GM12801 (cell line): ENCODE data around the gene LEFTY2.

Source experiments
- TF ChIP-seq, protein P1 (sequence below): IDR thresholded peaks from one replicate; pipeline ENCODE4 v1.5.1; 2011; ENCODE audit warnings: control low read depth; ENCODE audit not compliant: insufficient read length; ENCODE audit errors: extremely low read depth

LEFTY2 gene

GRCh38 chr1:225918280-225918679 lies 22.7 kb downstream of the LEFTY2 start:
- TF ChIP-seq, protein P1, sequence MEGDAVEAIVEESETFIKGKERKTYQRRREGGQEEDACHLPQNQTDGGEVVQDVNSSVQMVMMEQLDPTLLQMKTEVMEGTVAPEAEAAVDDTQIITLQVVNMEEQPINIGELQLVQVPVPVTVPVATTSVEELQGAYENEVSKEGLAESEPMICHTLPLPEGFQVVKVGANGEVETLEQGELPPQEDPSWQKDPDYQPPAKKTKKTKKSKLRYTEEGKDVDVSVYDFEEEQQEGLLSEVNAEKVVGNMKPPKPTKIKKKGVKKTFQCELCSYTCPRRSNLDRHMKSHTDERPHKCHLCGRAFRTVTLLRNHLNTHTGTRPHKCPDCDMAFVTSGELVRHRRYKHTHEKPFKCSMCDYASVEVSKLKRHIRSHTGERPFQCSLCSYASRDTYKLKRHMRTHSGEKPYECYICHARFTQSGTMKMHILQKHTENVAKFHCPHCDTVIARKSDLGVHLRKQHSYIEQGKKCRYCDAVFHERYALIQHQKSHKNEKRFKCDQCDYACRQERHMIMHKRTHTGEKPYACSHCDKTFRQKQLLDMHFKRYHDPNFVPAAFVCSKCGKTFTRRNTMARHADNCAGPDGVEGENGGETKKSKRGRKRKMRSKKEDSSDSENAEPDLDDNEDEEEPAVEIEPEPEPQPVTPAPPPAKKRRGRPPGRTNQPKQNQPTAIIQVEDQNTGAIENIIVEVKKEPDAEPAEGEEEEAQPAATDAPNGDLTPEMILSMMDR = no peak

- TF ChIP-seq, protein P1 = no peak
Measured at GRCh38 chr1:225917536-225917935, 23.5 kb downstream of the LEFTY2 start.

GRCh38 chr1:225917101-225917500 lies 23.9 kb downstream of the LEFTY2 start:
- TF ChIP-seq, protein P1 = no peak

DNA sequence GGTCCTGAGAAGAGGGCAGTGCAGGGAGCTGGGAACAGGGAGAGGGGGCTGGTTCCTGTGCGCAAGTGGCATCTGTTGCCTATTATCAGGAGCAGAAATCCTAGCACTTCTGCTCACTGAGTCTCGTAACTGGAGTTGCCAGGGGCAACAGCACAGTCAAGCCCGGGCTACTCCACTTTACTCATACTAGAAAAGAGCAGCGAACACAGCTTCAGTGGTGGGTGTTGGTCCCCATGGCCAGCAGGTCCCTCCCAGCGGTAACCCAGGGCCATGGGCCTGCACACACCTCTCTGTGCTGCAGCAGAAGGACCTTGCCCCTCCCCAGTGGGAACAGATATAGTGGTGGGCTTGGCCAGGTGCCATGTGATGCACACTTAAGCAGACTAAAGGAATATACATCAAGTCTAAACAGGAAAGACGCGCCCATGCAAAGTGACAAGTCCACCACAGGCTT lies 25.5 kb downstream of the LEFTY2 start:
- TF ChIP-seq, protein P1 = no peak

GRCh38 chr1:225914947-225915346 lies 26.1 kb downstream of the LEFTY2 start:
- TF ChIP-seq, protein P1 = no peak

GRCh38 chr1:225914391-225914790 lies 26.6 kb downstream of the LEFTY2 start:
- TF ChIP-seq, protein P1 = no peak

DNA sequence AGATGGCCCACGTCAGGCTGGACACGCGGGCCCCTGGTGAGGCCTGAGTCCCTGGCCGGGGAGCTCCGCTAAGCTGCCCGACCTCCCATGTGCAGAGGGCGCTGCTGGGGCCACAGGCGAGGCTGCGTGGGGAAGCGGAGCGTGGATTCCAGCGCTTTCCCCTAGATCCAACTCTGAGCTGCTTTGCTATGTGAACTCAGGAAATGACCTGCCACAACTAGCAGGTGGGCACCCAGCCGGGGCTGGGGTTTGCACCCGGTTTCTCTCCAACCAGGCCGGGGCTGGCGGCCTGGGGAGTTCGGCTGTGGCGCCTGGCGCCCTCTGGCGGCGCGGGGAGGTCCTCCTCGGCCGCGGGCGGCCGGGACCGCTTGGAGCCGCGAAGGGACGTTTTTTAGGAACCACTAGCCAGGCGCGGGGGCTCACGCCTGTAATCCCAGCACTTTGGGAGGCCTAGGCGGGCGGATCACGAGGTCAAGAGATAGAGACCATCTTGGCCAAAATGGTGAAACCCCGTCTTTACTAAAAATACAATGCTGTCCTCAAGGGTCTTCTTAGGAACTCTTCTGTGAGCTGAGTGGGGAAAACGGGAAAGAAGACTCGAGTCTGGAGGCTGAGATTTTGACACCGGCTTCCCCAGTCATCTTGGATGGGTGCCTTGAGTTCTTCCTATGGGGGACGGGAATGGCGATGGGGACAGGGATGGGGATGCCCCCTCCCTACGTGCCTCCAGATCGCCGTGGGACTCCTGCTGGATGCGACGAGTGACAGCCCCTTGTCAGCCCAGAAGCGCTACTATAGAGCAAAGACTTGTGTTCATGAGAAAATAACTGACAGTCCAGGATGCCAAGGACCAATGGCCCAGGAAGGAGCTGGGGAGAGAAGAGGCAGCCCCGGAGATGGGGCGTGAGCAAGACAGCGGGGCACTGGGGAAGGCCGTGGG lies 29.6 kb downstream of the LEFTY2 start:
- TF ChIP-seq, protein P1 = no peak
